Neural progenitor cell (in vitro differentiated cells): Measurements from ENCODE around the gene WDR35. TPM values are rescaled to one million over a fixed set of nuclear protein-coding genes. Genes with fewer than 3 reads are reported as not detected.

Experiments
- DNase-seq: peaks from one replicate; pipeline ENCODE4 v3.0.0-alpha.2; 2016; ENCODE audit warnings: low spot score
- H2AFZ ChIP-seq: fragments of 200-600 bp; sonication (generic); replicated peaks from 2 replicates; pipeline ENCODE4 v1.6.1; 2016; ENCODE audit warnings: antibody characterized with exemption
- H3F3A ChIP-seq: fragments of 200-600 bp; sonication (generic); 2 replicates; pipeline ENCODE4 v1.6.1; 2016; ENCODE audit warnings: antibody characterized with exemption, low read depth
- H3K27ac ChIP-seq: fragments of 200-600 bp; sonication (generic); 2 replicates; pipeline ENCODE4 v1.5.1; 2016; ENCODE audit warnings: mild to moderate bottlenecking
- H3K27me3 ChIP-seq: fragments of 200-600 bp; sonication (generic); 2 replicates; pipeline ENCODE4 v1.6.1; 2016; ENCODE audit warnings: mild to moderate bottlenecking, moderate library complexity
- H3K36me3 ChIP-seq: fragments of 200-600 bp; sonication (generic); 2 replicates; pipeline ENCODE4 v1.5.1; 2016
- H3K4me1 ChIP-seq: fragments of 200-600 bp; sonication (generic); 2 replicates; pipeline ENCODE4 v1.6.1; 2016; ENCODE audit warnings: mixed run types
- H3K4me2 ChIP-seq: fragments of 200-600 bp; sonication (generic); 2 replicates; pipeline ENCODE4 v1.6.1; 2016
- H3K4me3 ChIP-seq: fragments of 200-600 bp; sonication (generic); 2 replicates; pipeline ENCODE4 v1.5.1; 2016
- H3K79me2 ChIP-seq: fragments of 200-600 bp; sonication (generic); 2 replicates; pipeline ENCODE4 v1.6.1; 2016; ENCODE audit warnings: low read depth
- H3K9ac ChIP-seq: fragments of 200-600 bp; sonication (generic); 2 replicates; pipeline ENCODE4 v1.6.1; 2016
- H3K9me3 ChIP-seq: fragments of 200-600 bp; sonication (generic); 2 replicates; pipeline ENCODE4 v1.5.1; 2016; ENCODE audit warnings: low read depth
- H4K20me1 ChIP-seq: fragments of 200-600 bp; sonication (generic); 2 replicates; pipeline ENCODE4 v1.6.1; 2016; ENCODE audit warnings: low read depth
- H3K27ac Mint-ChIP-seq: 3 replicates; pipeline ENCODE4 v1.8.0; 2021; ENCODE audit warnings: mixed read lengths
- H3K27me3 Mint-ChIP-seq: 2 replicates; pipeline ENCODE4 v1.8.0; 2022; ENCODE audit warnings: low read depth, mild to moderate bottlenecking, inconsistent platforms, moderate library complexity, mixed read lengths; ENCODE audit not compliant: insufficient read depth
- H3K36me3 Mint-ChIP-seq: 3 replicates; pipeline ENCODE4 v1.8.0; 2021; ENCODE audit warnings: mixed read lengths
- H3K4me1 Mint-ChIP-seq: 3 replicates; pipeline ENCODE4 v1.8.0; 2021; ENCODE audit warnings: mixed read lengths
- H3K4me3 Mint-ChIP-seq: 3 replicates; pipeline ENCODE4 v1.8.0; 2021; ENCODE audit warnings: mild to moderate bottlenecking, moderate library complexity, mixed read lengths
- H3K9me3 Mint-ChIP-seq: 3 replicates; pipeline ENCODE4 v1.8.0; 2020; ENCODE audit warnings: mixed read lengths
- EZH2 ChIP-seq: fragments of 200-600 bp; sonication (generic); IDR thresholded peaks from 2 replicates; pipeline ENCODE4 v1.6.1; 2017; ENCODE audit warnings: antibody characterized with exemption, mild to moderate bottlenecking, moderate library complexity
- EZH2phosphoT487 ChIP-seq: fragments of 200-600 bp; sonication (generic); IDR thresholded peaks from 2 replicates; pipeline ENCODE4 v1.6.1; 2017; ENCODE audit warnings: antibody characterized with exemption
- total RNA-seq: library from RNA; depleted of rRNA; stranded (reverse); fragments of >200 nt; gene quantifications from 2 replicates; pipeline ENCODE4 v1.2.3, GENCODE V29; 2015; ENCODE audit warnings: low replicate concordance
- TF ChIP-seq, protein P1 (sequence below): fragments of 200-600 bp; sonication (generic); IDR thresholded peaks from 2 replicates; pipeline ENCODE4 v1.5.1; 2017; ENCODE audit warnings: antibody characterized with exemption, mild to moderate bottlenecking

Gene WDR35
- total RNA-seq, 1 donor from 2014 or later: 31.6 TPM

DNA sequence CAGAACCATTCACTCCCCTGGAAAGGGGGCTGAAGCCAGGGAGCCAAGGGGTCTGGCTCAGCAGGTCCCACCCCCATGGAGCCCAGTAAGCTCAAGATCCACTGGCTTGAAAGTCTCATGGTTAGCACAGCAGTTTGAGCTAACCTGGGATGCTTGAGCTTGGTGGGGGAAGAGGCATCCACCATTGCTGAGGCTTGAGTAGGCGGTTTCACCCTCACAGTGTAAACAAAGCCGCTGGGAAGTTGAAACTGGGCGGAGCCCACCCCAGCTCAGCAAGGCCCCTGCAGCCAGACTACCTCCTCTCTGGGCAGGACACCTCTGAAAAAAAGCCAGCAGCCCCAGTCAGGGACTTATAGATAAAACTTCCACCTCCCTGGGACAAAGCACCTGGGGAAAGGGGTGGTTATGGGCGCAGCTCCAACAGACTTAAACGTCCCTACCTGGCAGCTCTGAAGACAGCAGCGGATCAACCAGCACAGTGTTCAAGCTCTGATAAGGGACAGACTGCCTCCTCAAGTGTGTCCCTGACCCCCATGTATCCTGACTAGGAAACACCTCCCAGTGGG lies 73.4 kb downstream of the WDR35 start:
- no peak overlapping the region for H2AFZ ChIP-seq
- H3K4me1 Mint-ChIP-seq: no peaks in the 10 kb centered on the region
- H4K20me1 ChIP-seq: no peaks in the 10 kb centered on the region
- no peak overlapping the region for H3K4me3 Mint-ChIP-seq
- no peak overlapping the region for H3K27ac Mint-ChIP-seq
- H3K27ac ChIP-seq: no peak overlapping the region
- H3K27me3 Mint-ChIP-seq: no peaks in the 10 kb centered on the region
- H3K27me3 ChIP-seq: no peaks in the 10 kb centered on the region
- H3K79me2 ChIP-seq: no peaks in the 10 kb centered on the region
- H3F3A ChIP-seq: peaks cover 8% of the 10 kb centered on the region
- no peak overlapping the region for H3K4me3 ChIP-seq
- H3K4me1 ChIP-seq: peaks cover 6% of the 10 kb centered on the region
- no peaks in the 10 kb centered on the region for H3K9me3 ChIP-seq
- TF ChIP-seq EZH2 (no peak), EZH2phosphoT487 (no peak)
- TF ChIP-seq, protein P1, sequence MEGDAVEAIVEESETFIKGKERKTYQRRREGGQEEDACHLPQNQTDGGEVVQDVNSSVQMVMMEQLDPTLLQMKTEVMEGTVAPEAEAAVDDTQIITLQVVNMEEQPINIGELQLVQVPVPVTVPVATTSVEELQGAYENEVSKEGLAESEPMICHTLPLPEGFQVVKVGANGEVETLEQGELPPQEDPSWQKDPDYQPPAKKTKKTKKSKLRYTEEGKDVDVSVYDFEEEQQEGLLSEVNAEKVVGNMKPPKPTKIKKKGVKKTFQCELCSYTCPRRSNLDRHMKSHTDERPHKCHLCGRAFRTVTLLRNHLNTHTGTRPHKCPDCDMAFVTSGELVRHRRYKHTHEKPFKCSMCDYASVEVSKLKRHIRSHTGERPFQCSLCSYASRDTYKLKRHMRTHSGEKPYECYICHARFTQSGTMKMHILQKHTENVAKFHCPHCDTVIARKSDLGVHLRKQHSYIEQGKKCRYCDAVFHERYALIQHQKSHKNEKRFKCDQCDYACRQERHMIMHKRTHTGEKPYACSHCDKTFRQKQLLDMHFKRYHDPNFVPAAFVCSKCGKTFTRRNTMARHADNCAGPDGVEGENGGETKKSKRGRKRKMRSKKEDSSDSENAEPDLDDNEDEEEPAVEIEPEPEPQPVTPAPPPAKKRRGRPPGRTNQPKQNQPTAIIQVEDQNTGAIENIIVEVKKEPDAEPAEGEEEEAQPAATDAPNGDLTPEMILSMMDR: no peak
- peaks cover 8% of the 10 kb centered on the region for H3K9me3 Mint-ChIP-seq
- H3K36me3 Mint-ChIP-seq: peaks cover 29% of the 10 kb centered on the region
- no peak for DNase-seq
- H3K4me2 ChIP-seq: no peak overlapping the region
- H3K9ac ChIP-seq: no peak overlapping the region
- H3K36me3 ChIP-seq: peaks cover 8% of the 10 kb centered on the region

DNA sequence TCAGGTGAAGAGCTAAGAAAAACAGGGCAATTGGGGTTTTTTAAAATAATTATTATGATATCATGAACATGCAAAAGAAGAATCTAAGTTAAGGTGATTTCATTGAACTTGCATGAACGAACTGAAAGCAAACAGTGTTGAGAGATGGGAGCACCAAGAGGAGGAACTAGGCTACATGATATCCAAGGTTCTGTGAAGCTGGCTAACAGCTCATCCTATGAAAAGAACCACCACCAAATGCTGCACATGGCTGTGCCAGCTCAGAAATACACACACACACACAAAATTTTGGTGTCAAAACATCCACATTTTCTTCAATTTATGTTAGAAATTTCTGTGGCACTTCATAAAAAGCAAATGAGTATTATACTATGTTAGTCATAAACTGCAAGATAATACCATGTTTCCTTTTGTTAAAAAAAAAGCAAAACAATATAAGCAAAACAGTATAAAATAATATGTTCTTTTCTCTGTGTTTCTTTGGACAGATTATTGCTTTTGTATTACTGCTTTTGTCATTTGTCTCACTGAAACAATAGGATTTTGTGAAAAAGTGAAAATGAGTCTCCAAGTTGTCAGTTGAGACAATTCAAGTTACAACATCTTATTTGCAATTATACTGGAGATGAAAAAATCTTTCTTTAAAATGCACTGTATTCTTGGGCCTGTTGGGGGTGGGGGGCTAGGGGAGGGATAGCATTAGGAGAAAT lies 75.5 kb downstream of the WDR35 start:
- Mint-ChIP-seq H3K36me3 (peaks cover 14% of the 10 kb centered on the region), H3K4me1 (no peaks in the 10 kb centered on the region), H3K27me3 (no peaks in the 10 kb centered on the region), H3K4me3 (no peak overlapping the region), H3K27ac (no peak overlapping the region), H3K9me3 (peaks cover 2% of the 10 kb centered on the region)
- no peak for DNase-seq
- no peak overlapping the region for H3K4me2 ChIP-seq
- no peaks in the 10 kb centered on the region for H3K27me3 ChIP-seq
- peaks cover 6% of the 10 kb centered on the region for H3K4me1 ChIP-seq
- no peak overlapping the region for H3K27ac ChIP-seq
- peaks cover 8% of the 10 kb centered on the region for H3F3A ChIP-seq
- H3K36me3 ChIP-seq: peaks cover 8% of the 10 kb centered on the region
- no peaks in the 10 kb centered on the region for H4K20me1 ChIP-seq
- TF ChIP-seq EZH2: no peak
- TF ChIP-seq, protein P1: no peak
- TF ChIP-seq EZH2phosphoT487: no peak
- no peak overlapping the region for H2AFZ ChIP-seq
- no peak overlapping the region for H3K9ac ChIP-seq
- H3K9me3 ChIP-seq: no peaks in the 10 kb centered on the region
- H3K79me2 ChIP-seq: no peaks in the 10 kb centered on the region
- no peak overlapping the region for H3K4me3 ChIP-seq

DNA sequence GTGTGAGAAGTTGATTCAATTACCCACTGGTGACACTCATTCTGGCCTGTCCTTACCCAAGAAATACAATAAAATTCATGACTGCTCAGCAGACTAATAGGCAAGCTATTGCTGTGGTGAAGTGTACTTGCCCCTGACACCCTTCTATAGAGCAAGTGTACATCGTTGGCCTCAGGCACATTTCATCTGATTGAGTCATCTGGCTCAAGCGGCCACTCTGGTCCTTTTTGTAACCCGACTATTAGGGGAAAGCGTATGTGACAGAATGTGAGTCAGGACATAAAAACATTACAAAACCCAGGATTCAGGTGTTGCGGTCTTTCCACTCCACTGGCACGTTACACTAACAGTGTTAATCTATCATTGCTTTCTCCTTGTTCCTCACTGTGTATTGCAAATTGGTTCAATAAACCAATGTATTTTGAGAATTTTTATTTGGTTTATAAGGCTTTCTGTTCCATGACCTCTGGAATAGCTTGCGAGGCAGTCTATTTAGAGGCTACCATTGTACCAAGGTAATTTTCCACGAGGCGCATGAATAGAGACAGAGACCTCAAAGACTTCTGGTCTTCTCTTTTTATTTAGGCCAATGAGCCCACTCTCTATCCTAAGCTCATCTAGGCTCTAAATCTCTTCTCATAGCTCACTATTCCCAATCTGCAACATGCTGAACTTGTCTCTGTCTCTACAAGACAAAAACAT lies 77.9 kb downstream of the WDR35 start:
- H3K4me3 Mint-ChIP-seq: no peak overlapping the region
- no peaks in the 10 kb centered on the region for H3K4me1 Mint-ChIP-seq
- TF ChIP-seq EZH2phosphoT487: no peak
- TF ChIP-seq, protein P1: no peak
- TF ChIP-seq EZH2: no peak
- H3K27ac Mint-ChIP-seq: no peak overlapping the region
- no peak overlapping the region for H3K27ac ChIP-seq
- no peak overlapping the region for H3K4me3 ChIP-seq
- no peaks in the 10 kb centered on the region for H3K27me3 Mint-ChIP-seq
- H3K79me2 ChIP-seq: no peaks in the 10 kb centered on the region
- no peak overlapping the region for H3K9ac ChIP-seq
- no peaks in the 10 kb centered on the region for H3K9me3 ChIP-seq
- H3F3A ChIP-seq: peaks cover 8% of the 10 kb centered on the region
- peaks cover 8% of the 10 kb centered on the region for H3K36me3 ChIP-seq
- H2AFZ ChIP-seq: no peak overlapping the region
- H4K20me1 ChIP-seq: no peaks in the 10 kb centered on the region
- H3K27me3 ChIP-seq: no peaks in the 10 kb centered on the region
- H3K4me1 ChIP-seq: peaks cover 6% of the 10 kb centered on the region
- no peak overlapping the region for H3K4me2 ChIP-seq
- no peak for DNase-seq
- H3K9me3 Mint-ChIP-seq: no peaks in the 10 kb centered on the region
- peaks cover 4% of the 10 kb centered on the region for H3K36me3 Mint-ChIP-seq
